C4-2B (cell line): Measurements from ENCODE around the gene ZNHIT1.

Experiments
- ZFX ChIP-seq: fragments of 450-650 bp; IDR thresholded peaks from 2 replicates; pipeline ENCODE4 v1.6.1; 2017
- TF ChIP-seq, protein P1 (sequence below): fragments of 450-650 bp; conservative IDR thresholded peaks from 2 replicates; pipeline ENCODE4 v1.5.1; 2017; ENCODE audit warnings: mild to moderate bottlenecking

DNA sequence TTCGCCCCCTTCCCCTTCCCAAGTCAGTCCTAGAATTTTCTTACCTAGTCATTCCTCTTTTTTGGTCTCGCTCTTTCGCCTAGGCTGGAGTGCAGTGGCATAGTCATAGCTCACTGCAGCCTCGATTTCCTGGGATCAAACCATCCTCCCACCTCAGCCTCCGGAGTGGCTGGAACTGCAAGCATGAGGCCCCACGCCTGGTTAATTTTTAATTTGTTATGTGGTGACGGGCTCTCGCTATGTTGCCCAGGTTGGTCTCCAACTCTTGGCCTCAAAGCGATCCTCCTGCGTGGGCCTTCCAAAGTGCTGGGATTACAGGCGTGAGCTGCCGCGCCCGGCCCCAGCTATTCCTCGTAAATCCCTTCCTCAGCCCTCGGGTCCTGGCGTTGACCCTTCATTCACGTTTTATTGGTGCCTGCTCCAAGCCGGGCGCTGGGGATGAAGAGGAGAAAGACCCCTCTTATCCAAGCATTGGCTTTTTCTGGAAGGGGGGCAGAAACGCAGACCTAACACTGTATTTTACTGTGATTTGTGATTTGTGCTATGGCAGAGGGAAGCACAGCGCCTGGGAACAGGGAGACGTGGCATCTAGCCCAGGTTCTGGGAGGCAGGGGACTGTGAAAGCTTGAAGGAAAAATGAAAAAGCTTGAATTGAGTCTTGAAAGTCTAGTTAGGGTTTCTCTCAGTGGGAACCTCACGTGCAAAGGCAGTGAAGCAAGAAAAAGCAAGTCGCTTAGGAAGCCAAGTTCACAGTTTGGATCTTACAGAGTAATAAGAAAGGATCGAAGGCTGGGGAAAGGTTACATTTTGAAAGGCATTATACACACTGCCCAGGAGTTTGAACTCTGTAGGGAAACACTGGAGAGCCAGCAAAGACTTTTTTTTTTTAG, 516 bp downstream of the ZNHIT1 start:
- TF ChIP-seq, protein P1, sequence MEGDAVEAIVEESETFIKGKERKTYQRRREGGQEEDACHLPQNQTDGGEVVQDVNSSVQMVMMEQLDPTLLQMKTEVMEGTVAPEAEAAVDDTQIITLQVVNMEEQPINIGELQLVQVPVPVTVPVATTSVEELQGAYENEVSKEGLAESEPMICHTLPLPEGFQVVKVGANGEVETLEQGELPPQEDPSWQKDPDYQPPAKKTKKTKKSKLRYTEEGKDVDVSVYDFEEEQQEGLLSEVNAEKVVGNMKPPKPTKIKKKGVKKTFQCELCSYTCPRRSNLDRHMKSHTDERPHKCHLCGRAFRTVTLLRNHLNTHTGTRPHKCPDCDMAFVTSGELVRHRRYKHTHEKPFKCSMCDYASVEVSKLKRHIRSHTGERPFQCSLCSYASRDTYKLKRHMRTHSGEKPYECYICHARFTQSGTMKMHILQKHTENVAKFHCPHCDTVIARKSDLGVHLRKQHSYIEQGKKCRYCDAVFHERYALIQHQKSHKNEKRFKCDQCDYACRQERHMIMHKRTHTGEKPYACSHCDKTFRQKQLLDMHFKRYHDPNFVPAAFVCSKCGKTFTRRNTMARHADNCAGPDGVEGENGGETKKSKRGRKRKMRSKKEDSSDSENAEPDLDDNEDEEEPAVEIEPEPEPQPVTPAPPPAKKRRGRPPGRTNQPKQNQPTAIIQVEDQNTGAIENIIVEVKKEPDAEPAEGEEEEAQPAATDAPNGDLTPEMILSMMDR = no peak
- TF ChIP-seq ZFX = no peak
